ENCODE data around the gene MAP3K15.

- TF ChIP-seq, protein P1, sequence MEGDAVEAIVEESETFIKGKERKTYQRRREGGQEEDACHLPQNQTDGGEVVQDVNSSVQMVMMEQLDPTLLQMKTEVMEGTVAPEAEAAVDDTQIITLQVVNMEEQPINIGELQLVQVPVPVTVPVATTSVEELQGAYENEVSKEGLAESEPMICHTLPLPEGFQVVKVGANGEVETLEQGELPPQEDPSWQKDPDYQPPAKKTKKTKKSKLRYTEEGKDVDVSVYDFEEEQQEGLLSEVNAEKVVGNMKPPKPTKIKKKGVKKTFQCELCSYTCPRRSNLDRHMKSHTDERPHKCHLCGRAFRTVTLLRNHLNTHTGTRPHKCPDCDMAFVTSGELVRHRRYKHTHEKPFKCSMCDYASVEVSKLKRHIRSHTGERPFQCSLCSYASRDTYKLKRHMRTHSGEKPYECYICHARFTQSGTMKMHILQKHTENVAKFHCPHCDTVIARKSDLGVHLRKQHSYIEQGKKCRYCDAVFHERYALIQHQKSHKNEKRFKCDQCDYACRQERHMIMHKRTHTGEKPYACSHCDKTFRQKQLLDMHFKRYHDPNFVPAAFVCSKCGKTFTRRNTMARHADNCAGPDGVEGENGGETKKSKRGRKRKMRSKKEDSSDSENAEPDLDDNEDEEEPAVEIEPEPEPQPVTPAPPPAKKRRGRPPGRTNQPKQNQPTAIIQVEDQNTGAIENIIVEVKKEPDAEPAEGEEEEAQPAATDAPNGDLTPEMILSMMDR (IDR thresholded peaks at IDR 0.05): no peak
- no peak for TF ChIP-seq POLR2A (IDR thresholded peaks at IDR 0.05)
Observed at GRCh38 chrX:19541196-19541595, 25.9 kb upstream of the MAP3K15 start.

All from vagina (tissue), 2 donors.